ENCODE data around the gene RSU1.

RSU1 gene

DNA sequence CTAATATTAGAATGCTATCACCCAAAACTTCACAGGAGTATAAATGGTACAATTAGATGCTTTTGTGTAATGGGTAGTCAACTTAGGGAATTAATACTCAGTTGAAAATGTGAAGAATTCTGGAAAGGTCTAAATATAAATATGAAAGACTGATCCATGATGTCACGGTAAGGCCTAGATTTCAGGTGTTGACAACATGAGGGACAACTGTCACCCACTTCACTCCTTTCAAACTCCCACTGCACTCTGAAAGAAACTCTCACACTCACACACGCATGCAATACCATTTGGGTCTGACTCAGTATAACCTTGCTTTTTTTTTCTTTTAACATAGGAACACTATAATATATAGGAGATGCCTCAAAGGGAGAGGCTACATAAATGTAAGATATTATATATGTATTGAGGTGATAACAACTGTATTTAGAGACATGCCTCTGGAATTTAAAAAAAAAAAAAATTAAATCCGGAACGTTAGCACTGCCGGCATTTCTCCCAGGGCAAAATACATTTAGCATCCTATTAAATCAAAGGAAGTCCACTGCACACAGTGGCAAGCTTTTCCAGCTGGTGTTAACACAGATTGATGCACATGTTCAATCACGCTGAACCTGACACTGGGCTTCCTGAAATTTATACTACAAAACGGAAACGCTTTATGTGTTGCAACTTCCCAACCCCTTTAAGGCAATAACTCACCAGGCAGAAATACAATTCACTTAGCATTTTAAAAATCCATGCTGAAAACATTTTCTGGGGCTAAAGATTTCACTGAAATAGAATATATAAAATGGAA is 74.9 kb downstream of the RSU1 start:
- DNase-seq (ENCODE audit: low read depth, low spot score), result no peak

DNA sequence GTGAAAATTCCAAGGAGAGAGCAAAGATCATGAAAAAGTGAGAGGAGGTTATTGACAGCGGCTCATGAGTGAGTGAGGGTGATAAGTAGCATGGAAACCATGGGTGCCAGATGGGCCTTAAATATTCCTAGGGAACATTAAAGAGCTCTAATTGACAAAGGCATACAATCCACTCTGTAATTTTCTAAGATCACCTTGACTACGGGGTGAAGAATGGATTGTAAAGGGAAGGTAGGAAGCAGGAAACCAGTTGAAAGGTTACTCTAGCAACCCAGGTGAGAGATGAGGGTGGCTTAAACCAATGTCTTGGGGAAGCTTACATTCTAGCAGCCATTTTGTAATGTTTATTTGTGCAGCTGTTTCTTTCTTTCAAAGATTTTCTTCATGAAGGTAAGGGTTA is 75.7 kb downstream of the RSU1 start:
- no peak for DNase-seq (ENCODE audit: low read depth, low spot score)

DNA sequence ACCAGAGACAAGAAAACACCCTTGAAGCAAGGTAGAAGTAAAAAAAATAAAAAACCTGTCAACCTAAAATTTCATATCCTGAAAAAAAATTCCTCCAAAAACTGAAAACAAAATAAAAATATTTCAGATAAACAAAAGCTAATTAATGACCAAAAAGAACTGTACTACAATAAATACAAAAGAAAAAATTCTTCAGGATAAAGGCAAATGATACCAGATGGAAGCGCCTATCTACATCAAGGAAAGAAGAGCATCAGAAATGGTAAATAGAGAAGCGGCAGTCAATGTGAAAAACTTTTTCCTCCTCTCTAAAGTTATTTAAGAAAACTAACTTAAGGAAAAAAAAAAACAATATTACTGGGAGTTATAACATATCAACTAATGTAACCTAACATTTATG is 79.8 kb downstream of the RSU1 start:
- no peak for DNase-seq (ENCODE audit: low read depth, low spot score)

DNA sequence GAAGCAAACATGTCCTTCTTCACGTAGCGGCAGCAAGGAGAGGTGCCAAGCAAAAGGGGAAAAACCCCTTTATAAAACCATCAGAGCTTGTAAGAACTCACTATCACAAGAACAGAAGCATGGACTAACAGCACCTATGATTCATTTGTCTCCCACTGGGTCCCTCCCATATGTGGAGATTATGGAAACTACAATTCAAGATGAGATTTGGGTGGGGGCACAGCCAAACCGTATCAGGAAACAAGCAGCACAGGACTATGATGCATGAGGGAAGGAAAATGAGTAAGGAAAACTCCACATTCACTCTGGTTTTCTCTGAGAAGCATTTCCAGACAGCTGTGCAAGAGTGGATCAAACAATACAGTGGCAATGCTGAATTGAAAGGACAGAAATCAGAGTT is 81.6 kb downstream of the RSU1 start:
- no peak for DNase-seq (ENCODE audit: low read depth, low spot score)

GRCh38 chr10:16732376-16732775 is 84.8 kb downstream of the RSU1 start:
- no peak for DNase-seq (ENCODE audit: low read depth, low spot score)

GRCh38 chr10:16728266-16728665 is 89.0 kb downstream of the RSU1 start:
- DNase-seq (ENCODE audit: low read depth, low spot score), result no peak

- no peak for DNase-seq (ENCODE audit: low read depth, low spot score)
These were observed 89.6 kb downstream of the RSU1 start for GRCh38 chr10:16727666-16728065.

GRCh38 chr10:16724509-16724908 is 92.7 kb downstream of the RSU1 start:
- no peak for DNase-seq (ENCODE audit: low read depth, low spot score)

- no peak for DNase-seq (ENCODE audit: low read depth, low spot score)
These were observed 96.4 kb downstream of the RSU1 start for GRCh38 chr10:16720812-16721211.

DNA sequence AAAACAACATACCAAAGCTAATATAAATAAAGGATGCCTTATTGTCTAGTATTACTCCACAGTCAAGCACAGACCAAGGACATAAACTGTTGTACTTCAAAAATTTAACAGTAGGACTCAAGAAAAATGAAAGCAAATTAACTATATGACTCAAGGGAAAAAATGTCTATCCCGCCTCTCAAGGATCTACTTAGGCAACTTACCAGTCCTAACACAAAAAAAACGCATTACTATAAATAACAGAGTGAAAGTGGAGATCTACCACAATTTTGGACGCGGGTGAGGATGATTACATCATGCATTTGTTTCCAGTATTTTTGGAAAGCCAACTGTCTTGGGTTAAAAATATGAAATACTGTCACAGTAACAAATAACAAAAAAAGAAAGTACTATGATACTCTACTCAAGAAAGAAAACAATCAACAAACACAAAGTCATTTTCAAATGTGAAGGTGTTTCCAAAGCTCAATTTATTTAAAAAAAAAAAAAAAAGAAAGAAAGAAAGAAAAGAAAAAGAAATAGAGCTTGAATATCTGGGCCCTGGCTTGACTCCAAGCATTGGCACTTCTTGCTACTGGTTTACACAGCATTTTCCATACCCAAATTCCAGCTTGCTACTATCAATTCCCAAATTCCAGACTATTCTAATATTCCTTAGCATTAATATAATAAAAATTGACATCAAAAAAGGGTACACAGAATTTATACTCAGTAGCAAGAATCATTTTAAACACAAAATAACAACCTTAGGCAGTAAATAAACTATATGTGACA is 99.4 kb downstream of the RSU1 start:
- DNase-seq (ENCODE audit: low read depth, low spot score), result no peak

DNA sequence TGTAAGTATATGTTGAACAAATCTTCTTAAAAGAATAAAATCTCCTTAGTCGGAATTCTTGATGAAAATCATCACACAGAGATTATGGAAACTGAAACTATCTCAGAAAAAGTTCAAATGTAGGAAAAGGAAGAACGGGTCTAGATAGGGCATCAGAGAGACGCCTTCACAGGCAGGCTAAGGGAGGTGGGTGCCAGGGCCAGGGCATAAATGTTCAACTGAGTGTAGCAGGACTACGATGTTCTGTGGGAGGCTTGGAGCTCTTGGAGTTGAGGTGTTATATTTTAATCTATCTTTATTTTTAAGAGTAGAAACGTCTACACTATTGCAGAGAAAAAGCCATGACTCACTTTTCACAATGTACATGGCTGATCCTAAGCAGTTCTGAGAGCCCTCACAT is 101.2 kb downstream of the RSU1 start:
- no peak for DNase-seq (ENCODE audit: low read depth, low spot score)

- DNase-seq (ENCODE audit: low read depth, low spot score), result no peak
These were observed 103.9 kb downstream of the RSU1 start for GRCh38 chr10:16713290-16713689.

DNA sequence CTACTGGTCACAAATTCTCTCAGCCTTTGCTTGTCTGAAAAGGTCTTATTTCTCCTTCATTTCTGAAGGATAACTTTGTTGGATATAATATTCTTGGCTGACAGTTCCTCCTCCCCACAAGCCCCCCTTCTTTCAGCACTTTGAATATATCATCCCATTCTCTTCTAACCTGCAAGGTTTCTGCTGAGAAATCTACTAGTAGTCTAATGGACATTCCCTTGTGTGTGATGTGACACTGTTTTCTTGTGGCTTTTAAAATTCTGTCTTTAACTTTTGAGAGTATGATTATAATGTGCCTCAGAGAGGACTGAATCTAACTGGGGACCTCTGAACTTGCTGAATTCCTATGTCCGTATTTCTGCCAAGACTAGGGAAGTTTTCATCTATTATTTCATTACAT is 104.3 kb downstream of the RSU1 start:
- no peak for DNase-seq (ENCODE audit: low read depth, low spot score)

- DNase-seq (ENCODE audit: low read depth, low spot score), result no peak
These were observed 116.9 kb downstream of the RSU1 start for GRCh38 chr10:16700331-16700730.

DNA sequence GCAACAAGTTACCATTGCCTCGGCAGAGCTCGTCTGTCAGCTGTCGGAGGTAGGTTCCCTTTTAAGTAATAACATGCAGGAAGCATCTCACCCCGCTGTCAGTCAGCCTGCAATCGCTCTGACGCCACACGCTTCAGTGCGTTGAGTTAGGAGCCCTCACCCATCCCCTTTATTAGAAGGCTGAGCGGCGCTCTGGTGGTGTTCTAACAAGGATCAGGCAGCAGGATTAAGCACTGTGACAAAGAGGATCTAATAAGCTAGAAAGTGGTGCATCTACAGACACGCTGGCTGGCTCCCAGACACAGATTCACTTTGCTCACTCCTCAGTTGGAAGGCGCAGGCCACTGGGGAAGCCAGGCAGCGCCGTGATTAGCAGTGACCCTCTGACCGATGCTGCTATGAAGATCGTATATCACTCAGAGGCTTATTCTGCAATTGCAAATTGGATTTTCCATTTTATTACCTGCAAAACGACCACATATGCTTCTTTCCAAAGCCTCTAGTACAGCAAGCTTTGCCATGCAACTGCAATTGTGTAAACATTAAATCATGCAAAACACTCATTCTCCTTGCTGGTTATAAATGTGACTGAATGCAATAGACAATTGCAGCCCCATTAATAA is 117.7 kb downstream of the RSU1 start:
- DNase-seq (ENCODE audit: low read depth, low spot score), result no peak

DNA sequence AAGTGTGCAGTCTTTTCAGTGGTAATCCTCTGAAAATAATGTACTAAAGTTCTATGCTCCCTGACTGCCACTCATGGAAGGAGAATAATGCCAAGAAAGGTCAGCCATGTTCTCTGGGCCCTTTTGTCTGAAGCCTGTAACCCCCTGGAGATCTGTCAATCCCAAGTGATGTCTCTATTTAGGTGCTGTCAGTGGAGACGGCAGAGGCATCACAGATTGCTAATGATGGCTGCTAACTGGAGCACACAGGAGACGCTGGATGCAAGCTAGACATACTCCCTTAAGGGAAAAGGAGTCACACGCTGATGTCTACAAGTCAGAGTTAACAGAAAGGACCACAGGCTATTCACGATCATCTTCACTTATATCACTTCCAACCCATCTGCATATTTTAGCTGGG is 118.8 kb downstream of the RSU1 start:
- DNase-seq (ENCODE audit: low read depth, low spot score), result no peak

- no peak for DNase-seq (ENCODE audit: low read depth, low spot score)
These were observed 126.8 kb downstream of the RSU1 start for GRCh38 chr10:16690417-16690816.

DNA sequence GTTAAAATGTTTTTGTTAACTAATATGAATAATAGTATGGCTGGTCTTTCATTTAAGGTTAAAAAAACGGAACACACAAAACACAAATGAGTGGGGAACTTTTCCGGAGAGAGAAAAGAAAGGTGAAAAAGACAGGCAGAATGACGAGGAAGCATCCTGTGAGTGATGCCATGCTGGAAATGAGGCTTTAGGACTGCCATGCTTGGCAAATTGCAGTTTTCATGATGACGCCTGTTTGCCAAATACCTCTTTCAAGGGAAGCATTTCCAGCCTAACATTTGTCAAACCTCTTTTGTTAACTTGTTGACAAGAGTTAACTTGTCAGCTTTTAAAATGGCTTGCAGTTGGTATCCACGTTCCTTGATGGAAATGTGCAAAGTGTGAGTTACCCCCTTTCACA is 127.5 kb downstream of the RSU1 start:
- no peak for DNase-seq (ENCODE audit: low read depth, low spot score)

DNA sequence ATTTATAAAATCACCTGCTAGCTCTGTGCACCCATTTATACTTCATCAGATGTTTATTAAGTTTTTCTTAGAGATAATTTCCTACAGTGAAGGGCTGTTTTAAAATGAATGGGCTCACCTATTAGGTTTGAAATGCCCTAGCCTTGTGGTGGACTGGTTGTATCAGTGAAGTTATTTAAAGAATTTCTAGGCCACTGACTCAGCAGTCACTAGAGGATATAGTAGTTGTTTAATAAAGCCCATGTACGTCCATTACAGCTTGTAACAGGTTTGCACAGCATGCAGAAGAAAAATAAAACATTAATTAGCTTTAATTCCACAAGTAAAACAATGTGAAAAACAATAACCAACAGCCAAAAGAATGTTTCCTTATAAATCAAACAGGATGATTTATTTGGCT is 128.0 kb downstream of the RSU1 start:
- no peak for DNase-seq (ENCODE audit: low read depth, low spot score)

GRCh38 chr10:16686054-16686902 is 130.9 kb downstream of the RSU1 start:
- DNase-seq (ENCODE audit: low read depth, low spot score), result no peak

- DNase-seq (ENCODE audit: low read depth, low spot score), result no peak
These were observed 131.7 kb downstream of the RSU1 start for GRCh38 chr10:16685551-16685950.

GRCh38 chr10:16681521-16681920 is 135.7 kb downstream of the RSU1 start:
- no peak for DNase-seq (ENCODE audit: low read depth, low spot score)

Data from activated naive CD8-positive, alpha-beta T cell treated with anti-CD3 and anti-CD28 coated beads, Interleukin-2, amount 50 U/mL, for 16 hours (primary cell).